Lower leg skin (tissue), 3 donors: ENCODE results near the gene EPHA10.

Experiments used
- POLR2A ChIP-seq, 2 donors: fragments of 450-650 bp; IDR thresholded peaks; one replicate each; pipeline ENCODE4 v1.6.1; 2016 to 2017; ENCODE audit warnings: antibody characterized with exemption in 2 of 2, mild to moderate bottlenecking in 1 of 2, moderate library complexity in 1 of 2
- TF ChIP-seq, protein P1 (sequence below), 3 donors: fragments of 450-650 bp; IDR thresholded peaks; one replicate each; pipeline ENCODE4 v1.5.1; 2016; ENCODE audit warnings: antibody characterized with exemption in 3 of 3, mild to moderate bottlenecking in 3 of 3, moderate library complexity in 2 of 3

DNA sequence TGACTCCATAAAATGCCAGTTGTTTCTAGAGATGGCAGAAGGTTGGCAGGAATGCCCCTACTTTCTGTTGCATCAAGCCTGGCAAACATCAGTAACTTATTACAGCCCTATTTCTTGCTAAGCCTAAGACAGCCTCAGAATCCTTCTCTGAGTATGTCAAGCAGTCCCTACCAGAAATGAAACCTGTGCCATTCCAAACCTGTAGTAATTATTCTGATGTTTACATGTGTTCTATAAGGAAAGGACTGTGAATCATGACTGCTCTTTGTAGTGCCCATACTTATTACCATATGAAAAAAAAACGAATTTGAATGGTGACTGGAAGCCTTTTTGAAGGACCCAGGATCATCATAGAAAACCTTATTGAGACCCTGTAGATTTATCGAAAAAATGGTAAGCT is 67.2 kb downstream of the EPHA10 start:
- TF ChIP-seq, protein P1, sequence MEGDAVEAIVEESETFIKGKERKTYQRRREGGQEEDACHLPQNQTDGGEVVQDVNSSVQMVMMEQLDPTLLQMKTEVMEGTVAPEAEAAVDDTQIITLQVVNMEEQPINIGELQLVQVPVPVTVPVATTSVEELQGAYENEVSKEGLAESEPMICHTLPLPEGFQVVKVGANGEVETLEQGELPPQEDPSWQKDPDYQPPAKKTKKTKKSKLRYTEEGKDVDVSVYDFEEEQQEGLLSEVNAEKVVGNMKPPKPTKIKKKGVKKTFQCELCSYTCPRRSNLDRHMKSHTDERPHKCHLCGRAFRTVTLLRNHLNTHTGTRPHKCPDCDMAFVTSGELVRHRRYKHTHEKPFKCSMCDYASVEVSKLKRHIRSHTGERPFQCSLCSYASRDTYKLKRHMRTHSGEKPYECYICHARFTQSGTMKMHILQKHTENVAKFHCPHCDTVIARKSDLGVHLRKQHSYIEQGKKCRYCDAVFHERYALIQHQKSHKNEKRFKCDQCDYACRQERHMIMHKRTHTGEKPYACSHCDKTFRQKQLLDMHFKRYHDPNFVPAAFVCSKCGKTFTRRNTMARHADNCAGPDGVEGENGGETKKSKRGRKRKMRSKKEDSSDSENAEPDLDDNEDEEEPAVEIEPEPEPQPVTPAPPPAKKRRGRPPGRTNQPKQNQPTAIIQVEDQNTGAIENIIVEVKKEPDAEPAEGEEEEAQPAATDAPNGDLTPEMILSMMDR (IDR thresholded peaks at IDR 0.05), result no peak
- TF ChIP-seq POLR2A (IDR thresholded peaks at IDR 0.05), result no peak
